ENCODE data around the gene EPS8L3. TPM values are rescaled to one million over a fixed set of nuclear protein-coding genes. Genes with fewer than 3 reads are reported as not detected.

Gene EPS8L3
- total and polyA plus RNA-seq, 2 donors (not counting 3 experiments of a cell fraction or from before 2014, with no cell fraction given): not detected

GRCh38 chr1:109772658-109773202 lies 9.0 kb upstream of the EPS8L3 start:
- Histone ChIP-seq H3K27ac (ENCODE audit: insufficient read depth, low read depth, low read length) (no peak overlapping the region), H3K9ac (replicated peaks; ENCODE audit: extremely low read depth, insufficient read depth, low read length) (no peak overlapping the region), H3K4me1 (ENCODE audit: control insufficient read depth, extremely low read depth, insufficient read depth, low read length) (no peaks in the 10 kb centered on the region), H3K36me3 (ENCODE audit: control insufficient read depth in 2 of 2, extremely low read depth in 1 of 2, insufficient read depth in 2 of 2, low read length in 2 of 2) (no peaks in the 10 kb centered on the region), H3K4me3 (replicated peaks in 1 of 3; ENCODE audit: insufficient read depth in 1 of 3, low read depth in 1 of 3, low read length in 3 of 3) (no peak overlapping the region), H3K27me3 (ENCODE audit: control insufficient read depth in 2 of 2, insufficient read depth in 2 of 2, low read length in 2 of 2) (peaks cover 0 to 4% of the 10 kb centered on the region in 2 experiments), H3K9me3 (replicated peaks; ENCODE audit: control insufficient read depth, insufficient read depth, low read length) (no peaks in the 10 kb centered on the region), H3K79me2 (ENCODE audit: control insufficient read depth, insufficient read depth, low read length) (no peaks in the 10 kb centered on the region), H3K4me2 (ENCODE audit: insufficient read depth, low read length) (no peak overlapping the region), H4K20me1 (replicated peaks; ENCODE audit: control insufficient read depth, extremely low read depth, insufficient read depth, low read length) (no peaks in the 10 kb centered on the region), H3K9me1 (replicated peaks; ENCODE audit: control insufficient read depth, extremely low read depth, insufficient read depth, low read length) (no peaks in the 10 kb centered on the region), H2AFZ (ENCODE audit: low read depth, low read length) (no peak overlapping the region)
- dilution Hi-C loops (cut with MboI; ENCODE audit: extremely low pct_ligation_motif_present, low sequenced_read_pairs) (no loop called here), intact Hi-C loops (cut with micrococcal nuclease) (loop anchor here (1.0 kb wide), 3 partner anchors 54 to 226 kb away; no protein-coding TSS in a partner anchor)
- no peak for DNase-seq (ENCODE audit: low read depth, low spot score)
- no TSS peak for BruUV-seq (replicated peaks)
- no peak for TF ChIP-seq POLR2AphosphoS5 (IDR thresholded peaks at IDR 0.05; ENCODE audit: insufficient read depth, low read depth, low read length)
- TF ChIP-seq MAX (IDR thresholded peaks at IDR 0.05; ENCODE audit: insufficient read depth, insufficient read length): no peak
- TF ChIP-seq POLR2A (IDR thresholded peaks at IDR 0.05; ENCODE audit: low read depth, low read length): no peak
- TF ChIP-seq GATA2 (IDR thresholded peaks at IDR 0.05; ENCODE audit: insufficient read depth, insufficient read length, low read depth, low read length): no peak
- no peak for TF ChIP-seq JUN (IDR thresholded peaks at IDR 0.05; ENCODE audit: borderline replicate concordance, insufficient read depth, insufficient read length, low read depth)
- no peak for TF ChIP-seq FOS (IDR thresholded peaks at IDR 0.05; ENCODE audit: borderline replicate concordance, insufficient read depth, low read length)
- CTCF ChIA-PET: interaction anchor here (1.0 to 17.2 kb wide), 13 partner anchors 12 to 231 kb away, joined by 3 to 807 read pairs (median 7); partner anchors contain the start of gene AHCYL1
- FAIRE-seq: no peak
- POLR2A ChIA-PET: no interaction called here

All from endothelial cell of umbilical vein (primary cell).